H9 (cell line): Measurements from ENCODE around the gene DPRX. TPM values are rescaled to one million over a fixed set of nuclear protein-coding genes. Genes with fewer than 3 reads are reported as not detected.
"Not testable (repeated sequence)": the region's sequence is repeated elsewhere in the genome, so short reads cannot be mapped to it uniquely, and the experiment has no call there.

ENCODE experiments used
- DNase-seq: peaks from one replicate; pipeline ENCODE4 v3.0.0-alpha.2; 2017
- H2AFZ ChIP-seq: one replicate; pipeline ENCODE4 v1.6.1; 2013; ENCODE audit warnings: mild to moderate bottlenecking, low read length, control low read depth, moderate library complexity
- H2AK5ac ChIP-seq: 2 replicates; pipeline ENCODE4 v1.6.1; 2013; ENCODE audit warnings: low read length, control low read depth, mixed read lengths; ENCODE audit not compliant: insufficient read length
- H2BK120ac ChIP-seq: one replicate; pipeline ENCODE4 v1.6.1; 2013; ENCODE audit warnings: low read depth, mild to moderate bottlenecking, low read length, control low read depth, inconsistent platforms; ENCODE audit not compliant: poor library complexity, severe bottlenecking
- H2BK12ac ChIP-seq: 2 replicates; pipeline ENCODE4 v1.6.1; 2013; ENCODE audit warnings: low read length, control low read depth, mixed read lengths, low read depth; ENCODE audit not compliant: insufficient read length
- H2BK15ac ChIP-seq: 2 replicates; pipeline ENCODE4 v1.6.1; 2013; ENCODE audit warnings: low read depth, low read length, control low read depth
- H2BK20ac ChIP-seq: one replicate; pipeline ENCODE4 v1.6.1; 2013; ENCODE audit warnings: low read depth, mild to moderate bottlenecking, low read length, control low read depth, inconsistent platforms; ENCODE audit not compliant: poor library complexity, severe bottlenecking
- H2BK5ac ChIP-seq: 2 replicates; pipeline ENCODE4 v1.6.1; 2013; ENCODE audit warnings: low read length, control low read depth, mixed read lengths; ENCODE audit not compliant: insufficient read length
- H3K14ac ChIP-seq: 2 replicates; pipeline ENCODE4 v1.6.1; 2013; ENCODE audit warnings: low read length, control low read depth; ENCODE audit not compliant: insufficient read depth
- H3K18ac ChIP-seq: 2 replicates; pipeline ENCODE4 v1.6.1; 2013; ENCODE audit warnings: low read depth, mild to moderate bottlenecking, mixed read lengths, low read length, control low read depth; ENCODE audit not compliant: insufficient read length
- H3K23ac ChIP-seq: 2 replicates; pipeline ENCODE4 v1.6.1; 2013; ENCODE audit warnings: low read length, control low read depth, mixed read lengths, low read depth; ENCODE audit not compliant: insufficient read length
- H3K23me2 ChIP-seq: 2 replicates; pipeline ENCODE4 v1.6.1; 2013; ENCODE audit warnings: low read depth, mild to moderate bottlenecking, mixed read lengths, low read length, control low read depth; ENCODE audit not compliant: insufficient read length, poor library complexity, severe bottlenecking
- H3K27ac ChIP-seq: 2 replicates; pipeline ENCODE4 v1.5.1; 2013; ENCODE audit warnings: low read length, control low read depth, mixed read lengths, low read depth; ENCODE audit not compliant: insufficient read length
- H3K27me3 ChIP-seq: 2 replicates; pipeline ENCODE4 v1.6.1; 2013; ENCODE audit warnings: low read length, control low read depth, inconsistent platforms; ENCODE audit not compliant: insufficient read depth
- H3K4ac ChIP-seq: 2 replicates; pipeline ENCODE4 v1.6.1; 2013; ENCODE audit warnings: low read depth, mild to moderate bottlenecking, control low read depth, inconsistent platforms, low read length, moderate library complexity
- H3K4me1 ChIP-seq: 2 replicates; pipeline ENCODE4 v1.6.1; 2013; ENCODE audit warnings: low read length, control low read depth, inconsistent platforms; ENCODE audit not compliant: insufficient read depth
- H3K4me2 ChIP-seq: 2 replicates; pipeline ENCODE4 v1.6.1; 2013; ENCODE audit warnings: low read length, control low read depth, mixed read lengths; ENCODE audit not compliant: insufficient read length, insufficient read depth
- H3K56ac ChIP-seq: 2 replicates; pipeline ENCODE4 v1.6.1; 2013; ENCODE audit warnings: low read depth, mild to moderate bottlenecking, mixed read lengths, low read length, control low read depth; ENCODE audit not compliant: insufficient read length
- H3K79me1 ChIP-seq: 2 replicates; pipeline ENCODE4 v1.6.1; 2013; ENCODE audit warnings: low read depth, mild to moderate bottlenecking, moderate library complexity, low read length, control low read depth, inconsistent platforms; ENCODE audit not compliant: insufficient read depth, poor library complexity, severe bottlenecking
- H3K79me2 ChIP-seq: 2 replicates; pipeline ENCODE4 v1.6.1; 2013; ENCODE audit warnings: low read length, control low read depth, inconsistent platforms; ENCODE audit not compliant: insufficient read depth
- H3K9ac ChIP-seq: 2 replicates; pipeline ENCODE4 v1.6.1; 2013; ENCODE audit warnings: low read length, control low read depth, mixed read lengths; ENCODE audit not compliant: insufficient read length; ENCODE audit errors: extremely low read depth
- H3K9me3 ChIP-seq: one replicate; pipeline ENCODE4 v1.6.1; 2013; ENCODE audit warnings: low read depth, low read length, inconsistent platforms; ENCODE audit not compliant: control insufficient read depth
- H3T11ph ChIP-seq: one replicate; pipeline ENCODE4 v1.6.1; 2013; ENCODE audit warnings: mild to moderate bottlenecking, low read length, control low read depth, inconsistent platforms
- H4K20me1 ChIP-seq: one replicate; pipeline ENCODE4 v1.6.1; 2013; ENCODE audit not compliant: control insufficient read depth, insufficient read length, insufficient read depth
- H4K5ac ChIP-seq: 2 replicates; pipeline ENCODE4 v1.6.1; 2013; ENCODE audit warnings: low read depth, mild to moderate bottlenecking, mixed read lengths, low read length, control low read depth; ENCODE audit not compliant: insufficient read length
- H4K8ac ChIP-seq: replicated peaks from 2 replicates; pipeline ENCODE4 v1.6.1; 2013; ENCODE audit warnings: low read length, control low read depth, mixed read lengths, low read depth; ENCODE audit not compliant: insufficient read length
- H4K91ac ChIP-seq: 2 replicates; pipeline ENCODE4 v1.6.1; 2013; ENCODE audit warnings: low read depth, mild to moderate bottlenecking, moderate library complexity, mixed read lengths, low read length, control low read depth; ENCODE audit not compliant: insufficient read length
- H3K27ac Mint-ChIP-seq, 3 experiments: 2 replicates in 2 of 3; 3 replicates in 1 of 3; pipeline ENCODE4 v1.8.0; 2020 to 2021; ENCODE audit warnings: mixed read lengths in 3 of 3, mild to moderate bottlenecking in 1 of 3, moderate library complexity in 1 of 3
- H3K27me3 Mint-ChIP-seq: 2 replicates; pipeline ENCODE4 v1.8.0; 2021; ENCODE audit warnings: low read depth, mild to moderate bottlenecking, moderate library complexity, mixed read lengths
- H3K36me3 Mint-ChIP-seq, 3 experiments: 2 replicates in 2 of 3; 3 replicates in 1 of 3; pipeline ENCODE4 v1.8.0; 2020 to 2021; ENCODE audit warnings: low read depth in 3 of 3, mixed read lengths in 3 of 3; ENCODE audit not compliant: insufficient read depth in 1 of 3
- H3K4me1 Mint-ChIP-seq, 2 experiments: 2 replicates each; pipeline ENCODE4 v1.8.0; 2020; ENCODE audit warnings: mixed read lengths in 2 of 2
- H3K4me3 Mint-ChIP-seq, 2 experiments: 2 replicates in 1 of 2; 3 replicates in 1 of 2; pipeline ENCODE4 v1.8.0; 2020 to 2021; ENCODE audit warnings: mild to moderate bottlenecking in 2 of 2, mixed read lengths in 2 of 2, moderate library complexity in 1 of 2
- H3K9me3 Mint-ChIP-seq, 2 experiments: 2 replicates in 1 of 2; 3 replicates in 1 of 2; pipeline ENCODE4 v1.8.0; 2020; ENCODE audit warnings: mild to moderate bottlenecking in 2 of 2, mixed read lengths in 2 of 2, moderate library complexity in 1 of 2
- CTCF ChIP-seq: fragments of 200-600 bp; sonication (generic); conservative IDR thresholded peaks from 3 replicates; pipeline ENCODE4 v1.8.0; 2021; ENCODE audit warnings: antibody characterized with exemption, mild to moderate bottlenecking
- WGBS: extraction: QIAGEN DNeasy Blood & Tissue Kit; methylation state at CpG from one replicate; pipeline ENCODE4 v1.1.7; 2013; ENCODE audit warnings: missing lambda C conversion rate, low lambda C conversion rate, mixed read lengths; ENCODE audit not compliant: insufficient read length; ENCODE audit errors: extremely low coverage; 5-methylcytosine and 5-hydroxymethylcytosine counted together
- total RNA-seq: library from RNA; stranded (reverse); gene quantifications from 2 replicates; pipeline ENCODE4 v1.2.1, GENCODE V29; 2021

DPRX gene
- total RNA-seq, 1 experiment from 2014 or later, result not detected

GRCh38 chr19:53664760-53665159 is 33.0 kb downstream of the DPRX start:
- Histone ChIP-seq H3K79me2 (no peaks in the 10 kb centered on the region), H3K23me2 (no peaks in the 10 kb centered on the region), H3T11ph (no peak overlapping the region), H2BK12ac (no peak overlapping the region), H3K27me3 (no peaks in the 10 kb centered on the region), H4K5ac (no peak overlapping the region), H2BK20ac (no peak overlapping the region), H3K4ac (no peak overlapping the region), H3K14ac (no peak overlapping the region), H3K79me1 (no peaks in the 10 kb centered on the region), H3K9me3 (no peaks in the 10 kb centered on the region), H3K56ac (no peak overlapping the region), H3K4me1 (peaks cover 15% of the 10 kb centered on the region), H3K18ac (no peak overlapping the region), H2BK120ac (no peak overlapping the region), H2AK5ac (no peak overlapping the region), H2AFZ (no peak overlapping the region), H3K23ac (no peak overlapping the region), H3K27ac (no peak overlapping the region), H3K9ac (no peak overlapping the region), H4K8ac (no peak overlapping the region), H4K91ac (no peak overlapping the region), H2BK15ac (no peak overlapping the region), H3K4me2 (no peak overlapping the region), H2BK5ac (no peak overlapping the region), H4K20me1 (no peaks in the 10 kb centered on the region)
- Mint-ChIP-seq H3K4me1 (peaks cover 37 to 44% of the 10 kb centered on the region in 2 experiments), H3K36me3 (peaks cover 0 to 14% (median 0%) of the 10 kb centered on the region in 3 experiments; a peak in 2 of 7 replicates), H3K9me3 (peaks cover 3 to 4% of the 10 kb centered on the region in 2 experiments; a peak in 3 of 5 replicates), H3K27me3 (no peaks in the 10 kb centered on the region), H3K4me3 (peak overlapping the region in 1 of 2 experiments; percentile 53; a peak in 1 of 5 replicates), H3K27ac (peak overlapping the region; percentile 87 to 97 (median 94))
- WGBS, result no CpG with 5 or more reads among the region's 2 CpGs
- DNase-seq, result peak; percentile 46
- no peak for TF ChIP-seq CTCF

- not testable (repeated sequence) for H4K8ac ChIP-seq, H3K27me3 Mint-ChIP-seq, H3K9ac ChIP-seq, H3K4me3 Mint-ChIP-seq, H3K27ac Mint-ChIP-seq, H3K23ac ChIP-seq, H3K14ac ChIP-seq, H2BK15ac ChIP-seq, H2AFZ ChIP-seq, H3K79me1 ChIP-seq, H2BK120ac ChIP-seq, H3K9me3 Mint-ChIP-seq, H3K4ac ChIP-seq, H2BK12ac ChIP-seq, H3K23me2 ChIP-seq, H2BK5ac ChIP-seq, H3K18ac ChIP-seq, H3K27me3 ChIP-seq, H3K56ac ChIP-seq, H3T11ph ChIP-seq, H3K27ac ChIP-seq, H4K5ac ChIP-seq, H3K4me2 ChIP-seq, H4K20me1 ChIP-seq, H2BK20ac ChIP-seq, H3K9me3 ChIP-seq, H2AK5ac ChIP-seq, H3K4me1 ChIP-seq, H4K91ac ChIP-seq, H3K79me2 ChIP-seq
- Mint-ChIP-seq H3K4me1 (peaks cover 36 to 39% of the 10 kb centered on the region in 2 experiments), H3K36me3 (peaks cover 0 to 14% (median 0%) of the 10 kb centered on the region in 3 experiments; a peak in 2 of 7 replicates)
- WGBS, result no CpG with 5 or more reads among the region's 3 CpGs
- peak; percentile 52 for DNase-seq
Measured at GRCh38 chr19:53666331-53666730, 34.5 kb downstream of the DPRX start.
